HepG2 (cell line): ENCODE measurements around the gene MBOAT7. TPM values are rescaled to one million over a fixed set of nuclear protein-coding genes. Genes with fewer than 3 reads are reported as not detected.

ENCODE experiments used
- AGO1 ChIP-seq: fragments of 200-400 bp; formaldehyde crosslinking; IDR thresholded peaks from 2 replicates; pipeline ENCODE4 v1.6.1; 2017; ENCODE audit warnings: mild to moderate bottlenecking, low read depth, low read length, moderate library complexity; ENCODE audit not compliant: poor library complexity, severe bottlenecking
- ARHGAP35 ChIP-seq: sonication (generic); formaldehyde crosslinking; IDR thresholded peaks from 2 replicates; pipeline ENCODE4 v1.9.0; 2022; ENCODE audit warnings: mild to moderate bottlenecking, inconsistent platforms, moderate library complexity, missing genetic modification reagents, borderline replicate concordance
- ARNT2 ChIP-seq: sonication (generic); formaldehyde crosslinking; IDR thresholded peaks from 2 replicates; pipeline ENCODE4 v1.8.0; 2022; ENCODE audit warnings: mild to moderate bottlenecking, low read depth, missing genetic modification reagents, moderate library complexity
- CCAR2 ChIP-seq: fragments of 200-400 bp; formaldehyde crosslinking; optimal IDR thresholded peaks from 2 replicates; pipeline ENCODE3; 2018; ENCODE audit warnings: low read depth, mild to moderate bottlenecking, low read length, moderate library complexity
- ELK4 ChIP-seq: sonication (generic); formaldehyde crosslinking; IDR thresholded peaks from 2 replicates; pipeline ENCODE4 v1.9.0; 2021; ENCODE audit warnings: missing genetic modification reagents, borderline replicate concordance
- FOXO1 ChIP-seq: sonication (generic); formaldehyde crosslinking; IDR thresholded peaks from 2 replicates; pipeline ENCODE4 v1.4.0; 2020; ENCODE audit warnings: missing genetic modification reagents
- GATA4 ChIP-seq: sonication (generic); IDR thresholded peaks from 2 replicates; pipeline ENCODE4 v1.6.1; 2016; ENCODE audit warnings: antibody characterized with exemption, low read depth, borderline replicate concordance
- GLI4 ChIP-seq: sonication (generic); formaldehyde crosslinking; IDR thresholded peaks from 2 replicates; pipeline ENCODE4 v1.5.1; 2020; ENCODE audit warnings: missing genetic modification reagents, mild to moderate bottlenecking, moderate library complexity, borderline replicate concordance
- HDAC1 ChIP-seq: sonication (generic); formaldehyde crosslinking; IDR thresholded peaks from 2 replicates; pipeline ENCODE4 v1.5.1; 2020; ENCODE audit warnings: mild to moderate bottlenecking, missing genetic modification reagents
- IKZF1 ChIP-seq: fragments of 450-650 bp; IDR thresholded peaks from 2 replicates; pipeline ENCODE4 v1.7.1; 2016
- JUNB ChIP-seq: sonication (generic); formaldehyde crosslinking; IDR thresholded peaks from 2 replicates; pipeline ENCODE4 v1.8.0; 2022; ENCODE audit warnings: missing genetic modification reagents, mild to moderate bottlenecking, borderline replicate concordance
- KAT7 ChIP-seq: IDR thresholded peaks from 2 replicates; pipeline ENCODE4 v1.6.1; 2018; ENCODE audit warnings: borderline replicate concordance, missing compliant biosample characterization
- KAT8 ChIP-seq: IDR thresholded peaks from 2 replicates; pipeline ENCODE4 v1.6.1; 2016; ENCODE audit warnings: missing genetic modification reagents, missing compliant biosample characterization
- RCOR2 ChIP-seq: IDR thresholded peaks from 2 replicates; pipeline ENCODE4 v1.6.1; 2016; ENCODE audit warnings: missing biosample characterization, missing genetic modification reagents
- SALL1 ChIP-seq: sonication (generic); formaldehyde crosslinking; IDR thresholded peaks from 2 replicates; pipeline ENCODE4 v1.8.0; 2022; ENCODE audit warnings: mild to moderate bottlenecking, missing genetic modification reagents
- TERF1 ChIP-seq: sonication (generic); formaldehyde crosslinking; IDR thresholded peaks from 2 replicates; pipeline ENCODE4 v1.8.0; 2022; ENCODE audit warnings: mild to moderate bottlenecking, missing genetic modification reagents, moderate library complexity
- ZBTB21 ChIP-seq: sonication (generic); formaldehyde crosslinking; IDR thresholded peaks from 2 replicates; pipeline ENCODE4 v1.4.0; 2020; ENCODE audit warnings: missing genetic modification reagents
- ZNF34 ChIP-seq: sonication (generic); formaldehyde crosslinking; IDR thresholded peaks from 2 replicates; pipeline ENCODE4 v1.4.0; 2020; ENCODE audit warnings: mild to moderate bottlenecking, missing genetic modification reagents, borderline replicate concordance
- ZNF430 ChIP-seq: sonication (generic); formaldehyde crosslinking; IDR thresholded peaks from 2 replicates; pipeline ENCODE4 v1.9.0; 2021; ENCODE audit warnings: mild to moderate bottlenecking, missing genetic modification reagents
- ZNF468 ChIP-seq: sonication (generic); formaldehyde crosslinking; IDR thresholded peaks from 2 replicates; pipeline ENCODE4 v1.8.0; 2022; ENCODE audit warnings: mild to moderate bottlenecking, moderate library complexity, missing genetic modification reagents
- ZNF772 ChIP-seq: sonication (generic); formaldehyde crosslinking; IDR thresholded peaks from 2 replicates; pipeline ENCODE4 v1.5.0; 2020; ENCODE audit warnings: mild to moderate bottlenecking, missing genetic modification reagents
- polyA plus RNA-seq, 8 experiments: library from polyadenylated mRNA; depleted of rRNA in 3 of 8; stranded (reverse) in 7 of 8; unstranded in 1 of 8; fragments of >200 nt; fragmentation: Illumina TruSeq in 4 of 8; extraction: Trizol in 4 of 8; gene quantifications; 2 replicates each; pipeline versions ENCODE4 v1.2.1 to v1.2.3, GENCODE V29; 2011 to 2016; ENCODE audit warnings: low read depth in 4 of 8, missing spikeins in 1 of 8, mixed read lengths in 1 of 8; ENCODE audit not compliant: insufficient read depth in 1 of 8
- total RNA-seq, 5 experiments: library from RNA; depleted of rRNA; stranded (reverse); fragments of >200 nt; fragmentation: Illumina TruSeq; extraction: Trizol; gene quantifications; 2 replicates each; pipeline ENCODE4 v1.2.3, GENCODE V29; 2016; ENCODE audit warnings: low read depth in 1 of 5
- TF ChIP-seq, protein P1 (sequence below): sonication (generic); formaldehyde crosslinking; IDR thresholded peaks from 2 replicates; pipeline ENCODE4 v1.4.0; 2020; ENCODE audit warnings: mild to moderate bottlenecking, missing genetic modification reagents
- TF ChIP-seq, protein P2 (sequence below): sonication (generic); formaldehyde crosslinking; IDR thresholded peaks from 2 replicates; pipeline ENCODE4 v1.4.0; 2020; ENCODE audit warnings: missing genetic modification reagents; ENCODE audit errors: not compliant biosample characterization
- TF ChIP-seq, protein P3 (sequence below): sonication (generic); formaldehyde crosslinking; IDR thresholded peaks from 2 replicates; pipeline ENCODE4 v1.5.1; 2020; ENCODE audit warnings: missing genetic modification reagents, mild to moderate bottlenecking, borderline replicate concordance

The MBOAT7 gene
- total and polyA plus RNA-seq, 2 of the 13 experiments (the other 11 are each of a cell fraction or from before 2014, with no cell fraction given) = 22.2 to 25.5 TPM

DNA sequence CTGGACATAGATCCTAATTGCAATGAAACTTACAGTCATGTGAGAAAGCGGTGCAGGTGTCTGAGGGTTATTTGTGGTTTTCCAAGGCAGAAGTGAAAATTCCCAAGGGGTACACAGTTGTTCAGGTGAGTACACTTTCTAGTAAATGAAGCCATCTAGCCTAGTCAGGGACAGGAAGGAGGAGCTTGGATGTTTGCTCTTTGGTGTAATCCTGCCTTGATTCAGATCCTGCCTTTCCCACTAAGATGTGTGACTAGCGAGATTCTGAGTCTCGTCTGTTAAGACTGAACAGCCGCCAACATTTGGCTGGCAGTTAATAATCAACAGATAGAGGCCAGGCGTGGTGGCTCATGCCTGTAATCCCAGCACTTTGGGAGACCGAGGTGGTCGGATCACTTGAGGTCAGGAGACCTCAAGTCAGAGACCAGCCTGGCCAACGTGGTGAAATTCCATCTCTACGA, 13.8 kb upstream of the MBOAT7 start (continued):
- TF ChIP-seq TERF1 (CRISPR knock-in tag) (no peak), CCAR2 (no peak), KAT7 (CRISPR knock-in tag) (no peak; the same call in 1 of the 2 replicates), IKZF1 (no peak), ARNT2 (CRISPR knock-in tag) (no peak), FOXO1 (CRISPR knock-in tag) (no peak), AGO1 (no peak), ZNF468 (CRISPR knock-in tag) (no peak), JUNB (no peak), SALL1 (CRISPR knock-in tag) (peak; percentile 26; the same call in 1 of the 2 replicates), KAT8 (0 out of 2 replicates have a peak, but pooled peaks have one; percentile 25), ELK4 (no peak), ZBTB21 (CRISPR knock-in tag) (no peak), ZNF772 (CRISPR knock-in tag) (no peak), ARHGAP35 (CRISPR knock-in tag) (no peak), GATA4 (no peak), HDAC1 (CRISPR knock-in tag) (0 out of 2 replicates have a peak, but pooled peaks have one; percentile 42), RCOR2 (0 out of 2 replicates have a peak, but pooled peaks have one; percentile 31), GLI4 (CRISPR knock-in tag) (no peak), ZNF34 (CRISPR knock-in tag) (no peak), ZNF430 (CRISPR knock-in tag) (no peak)
- TF ChIP-seq, protein P1, sequence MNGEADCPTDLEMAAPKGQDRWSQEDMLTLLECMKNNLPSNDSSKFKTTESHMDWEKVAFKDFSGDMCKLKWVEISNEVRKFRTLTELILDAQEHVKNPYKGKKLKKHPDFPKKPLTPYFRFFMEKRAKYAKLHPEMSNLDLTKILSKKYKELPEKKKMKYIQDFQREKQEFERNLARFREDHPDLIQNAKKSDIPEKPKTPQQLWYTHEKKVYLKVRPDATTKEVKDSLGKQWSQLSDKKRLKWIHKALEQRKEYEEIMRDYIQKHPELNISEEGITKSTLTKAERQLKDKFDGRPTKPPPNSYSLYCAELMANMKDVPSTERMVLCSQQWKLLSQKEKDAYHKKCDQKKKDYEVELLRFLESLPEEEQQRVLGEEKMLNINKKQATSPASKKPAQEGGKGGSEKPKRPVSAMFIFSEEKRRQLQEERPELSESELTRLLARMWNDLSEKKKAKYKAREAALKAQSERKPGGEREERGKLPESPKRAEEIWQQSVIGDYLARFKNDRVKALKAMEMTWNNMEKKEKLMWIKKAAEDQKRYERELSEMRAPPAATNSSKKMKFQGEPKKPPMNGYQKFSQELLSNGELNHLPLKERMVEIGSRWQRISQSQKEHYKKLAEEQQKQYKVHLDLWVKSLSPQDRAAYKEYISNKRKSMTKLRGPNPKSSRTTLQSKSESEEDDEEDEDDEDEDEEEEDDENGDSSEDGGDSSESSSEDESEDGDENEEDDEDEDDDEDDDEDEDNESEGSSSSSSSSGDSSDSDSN (CRISPR knock-in tag) = no peak
- TF ChIP-seq, protein P2, sequence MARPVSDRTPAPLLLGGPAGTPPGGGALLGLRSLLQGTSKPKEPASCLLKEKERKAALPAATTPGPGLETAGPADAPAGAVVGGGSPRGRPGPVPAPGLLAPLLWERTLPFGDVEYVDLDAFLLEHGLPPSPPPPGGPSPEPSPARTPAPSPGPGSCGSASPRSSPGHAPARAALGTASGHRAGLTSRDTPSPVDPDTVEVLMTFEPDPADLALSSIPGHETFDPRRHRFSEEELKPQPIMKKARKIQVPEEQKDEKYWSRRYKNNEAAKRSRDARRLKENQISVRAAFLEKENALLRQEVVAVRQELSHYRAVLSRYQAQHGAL = no peak
- TF ChIP-seq, protein P3, sequence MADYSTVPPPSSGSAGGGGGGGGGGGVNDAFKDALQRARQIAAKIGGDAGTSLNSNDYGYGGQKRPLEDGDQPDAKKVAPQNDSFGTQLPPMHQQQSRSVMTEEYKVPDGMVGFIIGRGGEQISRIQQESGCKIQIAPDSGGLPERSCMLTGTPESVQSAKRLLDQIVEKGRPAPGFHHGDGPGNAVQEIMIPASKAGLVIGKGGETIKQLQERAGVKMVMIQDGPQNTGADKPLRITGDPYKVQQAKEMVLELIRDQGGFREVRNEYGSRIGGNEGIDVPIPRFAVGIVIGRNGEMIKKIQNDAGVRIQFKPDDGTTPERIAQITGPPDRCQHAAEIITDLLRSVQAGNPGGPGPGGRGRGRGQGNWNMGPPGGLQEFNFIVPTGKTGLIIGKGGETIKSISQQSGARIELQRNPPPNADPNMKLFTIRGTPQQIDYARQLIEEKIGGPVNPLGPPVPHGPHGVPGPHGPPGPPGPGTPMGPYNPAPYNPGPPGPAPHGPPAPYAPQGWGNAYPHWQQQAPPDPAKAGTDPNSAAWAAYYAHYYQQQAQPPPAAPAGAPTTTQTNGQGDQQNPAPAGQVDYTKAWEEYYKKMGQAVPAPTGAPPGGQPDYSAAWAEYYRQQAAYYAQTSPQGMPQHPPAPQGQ (CRISPR knock-in tag) = no peak
